ENCODE data around the gene GTSF1L. TPM values are rescaled to one million over a fixed set of nuclear protein-coding genes. Genes with fewer than 3 reads are reported as not detected.

GTSF1L gene
- total RNA-seq, 1 donor from 2014 or later, result not detected

DNA sequence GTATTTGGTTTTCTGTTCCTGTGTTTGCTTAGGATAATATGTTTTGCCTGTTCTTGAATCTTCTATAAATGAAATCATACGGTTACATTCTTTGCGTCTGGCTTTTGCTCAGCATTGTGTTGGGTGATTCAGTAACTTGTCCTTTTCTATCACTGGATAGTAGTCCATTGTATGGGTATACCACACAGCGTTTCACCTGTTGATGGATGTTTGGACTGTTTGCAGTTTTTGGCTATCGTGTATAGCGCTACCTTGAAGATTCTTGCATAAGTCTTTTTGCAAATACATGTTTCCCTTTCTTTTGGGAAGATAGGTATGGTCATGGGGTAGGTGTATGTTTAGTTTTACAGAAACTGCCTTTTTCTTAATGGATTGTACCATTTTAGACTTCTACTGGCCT, 50.4 kb downstream of the GTSF1L start:
- FAIRE-seq (no peak), DNase-seq (ENCODE audit: low read depth) (no peak)
- Histone ChIP-seq H3K9ac (ENCODE audit: low read length) (no peak overlapping the region), H4K20me1 (ENCODE audit: insufficient read depth, low read length) (peaks cover 4% of the 10 kb centered on the region), H3K36me3 (ENCODE audit: insufficient read depth, low read length) (no peaks in the 10 kb centered on the region), H3K4me1 (ENCODE audit: insufficient read depth, low read length) (no peaks in the 10 kb centered on the region), H3K27ac (ENCODE audit: low read depth, low read length) (no peak overlapping the region), H3K27me3 (ENCODE audit: insufficient read depth, low read length) (no peaks in the 10 kb centered on the region), H3K79me2 (ENCODE audit: insufficient read depth, low read length) (no peaks in the 10 kb centered on the region), H3K9me3 (ENCODE audit: insufficient read depth, low read depth, low read length) (no peaks in the 10 kb centered on the region), H3K4me3 (ENCODE audit: insufficient read depth, low read depth, low read length) (no peak overlapping the region), H3K4me2 (ENCODE audit: low read length) (no peak overlapping the region), H2AFZ (ENCODE audit: low read depth, low read length) (no peak overlapping the region)
- Mint-ChIP-seq H3K4me3 (ENCODE audit: unreplicated experiment) (no peak overlapping the region), H3K27me3 (ENCODE audit: low read depth, unreplicated experiment) (peaks cover 2% of the 10 kb centered on the region), H3K27ac (ENCODE audit: unreplicated experiment) (no peak overlapping the region), H3K4me1 (ENCODE audit: low read depth, unreplicated experiment) (no peaks in the 10 kb centered on the region), H3K9me3 (ENCODE audit: unreplicated experiment) (peaks cover 2% of the 10 kb centered on the region), H3K36me3 (ENCODE audit: low read depth, unreplicated experiment) (no peaks in the 10 kb centered on the region)
- no peak for TF ChIP-seq EZH2 (IDR thresholded peaks at IDR 0.05; ENCODE audit: insufficient read depth, low read length)
- TF ChIP-seq, protein P1, sequence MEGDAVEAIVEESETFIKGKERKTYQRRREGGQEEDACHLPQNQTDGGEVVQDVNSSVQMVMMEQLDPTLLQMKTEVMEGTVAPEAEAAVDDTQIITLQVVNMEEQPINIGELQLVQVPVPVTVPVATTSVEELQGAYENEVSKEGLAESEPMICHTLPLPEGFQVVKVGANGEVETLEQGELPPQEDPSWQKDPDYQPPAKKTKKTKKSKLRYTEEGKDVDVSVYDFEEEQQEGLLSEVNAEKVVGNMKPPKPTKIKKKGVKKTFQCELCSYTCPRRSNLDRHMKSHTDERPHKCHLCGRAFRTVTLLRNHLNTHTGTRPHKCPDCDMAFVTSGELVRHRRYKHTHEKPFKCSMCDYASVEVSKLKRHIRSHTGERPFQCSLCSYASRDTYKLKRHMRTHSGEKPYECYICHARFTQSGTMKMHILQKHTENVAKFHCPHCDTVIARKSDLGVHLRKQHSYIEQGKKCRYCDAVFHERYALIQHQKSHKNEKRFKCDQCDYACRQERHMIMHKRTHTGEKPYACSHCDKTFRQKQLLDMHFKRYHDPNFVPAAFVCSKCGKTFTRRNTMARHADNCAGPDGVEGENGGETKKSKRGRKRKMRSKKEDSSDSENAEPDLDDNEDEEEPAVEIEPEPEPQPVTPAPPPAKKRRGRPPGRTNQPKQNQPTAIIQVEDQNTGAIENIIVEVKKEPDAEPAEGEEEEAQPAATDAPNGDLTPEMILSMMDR (IDR thresholded peaks at IDR 0.05; ENCODE audit: insufficient read depth, low read depth, low read length), result no peak

Other genes with a start within 250 kb of the GTSF1L start
- 8.4 and 13.0 TPM in 2 replicates for gene L3MBTL1, start 219.3 kb downstream of the GTSF1L start, total RNA-seq
- 0.64 and 1.0 TPM in 2 replicates for gene SGK2, start 168.0 kb downstream of the GTSF1L start, total RNA-seq
- 27.0 and 34.8 TPM in 2 replicates for gene IFT52, start 136.1 kb downstream of the GTSF1L start, total RNA-seq
- gene MYBL2, start 59.9 kb downstream of the GTSF1L start, total RNA-seq, result 3.0 and 6.2 TPM in 2 replicates
- 0.16 TPM in 1 of 2 replicates, not detected in the other for gene TOX2, start 187.8 kb upstream of the GTSF1L start, total RNA-seq